Lower lobe of right lung (tissue), 2 donors: Measurements from ENCODE around the gene CCDC85C. TPM values are rescaled to one million over a fixed set of nuclear protein-coding genes. Genes with fewer than 3 reads are reported as not detected.

Source experiments
- ATAC-seq, 2 donors: fragments of 200-7000 bp; cut with Tn5 transposase; one replicate each; pipeline ENCODE4 v1.9.1; 2020 to 2022; ENCODE audit warnings: mild to moderate bottlenecking in 2 of 2, moderate library complexity in 2 of 2
- DNase-seq: peaks from one replicate; pipeline ENCODE4 v3.0.0-alpha.2; 2020
- H3K27ac ChIP-seq: fragments of 200-600 bp; one replicate; pipeline ENCODE4 v1.8.0; 2022
- H3K27me3 ChIP-seq: fragments of 200-600 bp; one replicate; pipeline ENCODE4 v1.8.0; 2022; ENCODE audit warnings: low read depth
- H3K36me3 ChIP-seq: fragments of 200-600 bp; one replicate; pipeline ENCODE4 v1.8.0; 2022; ENCODE audit warnings: mild to moderate bottlenecking
- H3K4me1 ChIP-seq: fragments of 200-600 bp; one replicate; pipeline ENCODE4 v1.8.0; 2022
- H3K4me3 ChIP-seq: fragments of 200-600 bp; one replicate; pipeline ENCODE4 v1.8.0; 2022; ENCODE audit warnings: mild to moderate bottlenecking
- H3K9me3 ChIP-seq: fragments of 200-600 bp; one replicate; pipeline ENCODE4 v1.8.0; 2022
- CTCF ChIP-seq: fragments of 200-600 bp; IDR thresholded peaks from one replicate; pipeline ENCODE4 v1.8.0; 2022; ENCODE audit warnings: antibody characterized with exemption, mild to moderate bottlenecking
- intact Hi-C: fragments of 100-400 bp; cut with DNase I; formaldehyde crosslinking; loops from one replicate; pipeline ENCODE4 v1.11.0; 2022
- total RNA-seq: library from RNA; stranded (reverse); fragmentation: NEBNext Ultra II Directional; extraction: Animal tissue kit (Norgen Biotek cat#: 25700); gene quantifications from one replicate; pipeline ENCODE4 v1.2.1, GENCODE V29; 2021
- donor health status: DM: no; HTN: yes; CAD: no; lungs with severe emphysema.

The CCDC85C gene
- total RNA-seq, 1 donor from 2014 or later = 15.3 TPM

- ATAC-seq (no peak), DNase-seq (no peak)
- intact Hi-C loops = no loop called here
These were observed 17.8 kb downstream of the CCDC85C start for GRCh38 chr14:99586054-99586760.

GRCh38 chr14:99584823-99585222 lies 19.2 kb downstream of the CCDC85C start:
- no peak for DNase-seq
- Histone ChIP-seq H3K27me3 (no peaks in the 10 kb centered on the region), H3K9me3 (no peaks in the 10 kb centered on the region), H3K4me3 (no peak overlapping the region), H3K27ac (no peak overlapping the region), H3K36me3 (no peaks in the 10 kb centered on the region), H3K4me1 (peaks cover 17% of the 10 kb centered on the region)
- intact Hi-C loops = no loop called here
- no peak for ATAC-seq
- TF ChIP-seq CTCF = no peak

More at GRCh38 chr14:99586054-99586760, 17.8 kb downstream of the CCDC85C start:
- H3K4me1 ChIP-seq = peaks cover 22% of the 10 kb centered on the region
- no peak for TF ChIP-seq CTCF
- no peak overlapping the region for H3K4me3 ChIP-seq
- no peak overlapping the region for H3K27ac ChIP-seq
- no peaks in the 10 kb centered on the region for H3K27me3 ChIP-seq
- no peaks in the 10 kb centered on the region for H3K36me3 ChIP-seq
- no peaks in the 10 kb centered on the region for H3K9me3 ChIP-seq

- no peaks in the 10 kb centered on the region for H3K36me3 ChIP-seq
- H3K27ac ChIP-seq = no peak overlapping the region
- no peak for DNase-seq
- no peak overlapping the region for H3K4me3 ChIP-seq
- no peak for TF ChIP-seq CTCF
- peaks cover 28% of the 10 kb centered on the region for H3K4me1 ChIP-seq
- no peaks in the 10 kb centered on the region for H3K27me3 ChIP-seq
- intact Hi-C loops = no loop called here
- no peak for ATAC-seq
- no peaks in the 10 kb centered on the region for H3K9me3 ChIP-seq
These were observed 22.1 kb downstream of the CCDC85C start for GRCh38 chr14:99581938-99582337.

- Histone ChIP-seq H3K9me3 (no peaks in the 10 kb centered on the region), H3K4me3 (no peak overlapping the region), H3K27ac (no peak overlapping the region), H3K36me3 (no peaks in the 10 kb centered on the region), H3K27me3 (no peaks in the 10 kb centered on the region), H3K4me1 (peaks cover 33% of the 10 kb centered on the region)
- no peak for ATAC-seq
- intact Hi-C loops = no loop called here
- no peak for TF ChIP-seq CTCF
- DNase-seq = no peak
These were observed 22.6 kb downstream of the CCDC85C start for GRCh38 chr14:99581374-99581773.

- ATAC-seq = peak; percentile 69 to 79
- Histone ChIP-seq H3K4me1 (peaks cover 47% of the 10 kb centered on the region), H3K27me3 (no peaks in the 10 kb centered on the region), H3K4me3 (peak overlapping the region; percentile 14), H3K27ac (peak overlapping the region; percentile 79), H3K9me3 (no peaks in the 10 kb centered on the region), H3K36me3 (no peaks in the 10 kb centered on the region)
- TF ChIP-seq CTCF = no peak
- peak; percentile 70 for DNase-seq
- intact Hi-C loops = no loop called here
These were observed 24.0 kb downstream of the CCDC85C start for GRCh38 chr14:99579903-99580571.
